H1 (cell line): ENCODE data around the gene DOP1B. TPM values are rescaled to one million over a fixed set of nuclear protein-coding genes. Genes with fewer than 3 reads are reported as not detected.

Experiments used
- CTCF ChIA-PET: fragments of 300-600 bp; sonication (Branson Sonifier 250); formaldehyde crosslinking; loops from one replicate; lab custom pipeline; 2021; ENCODE audit not compliant: partially characterized antibody; lab: Charles Lee
- POLR2A ChIA-PET: fragments of 300-600 bp; sonication (Branson Sonifier 250); formaldehyde crosslinking; loops from one replicate; lab custom pipeline; 2021; ENCODE audit warnings: inconsistent platforms; ENCODE audit not compliant: partially characterized antibody; lab: Charles Lee
- DNase-seq, 2 experiments: peaks; one replicate each; pipeline versions ENCODE4 v3.0.0 to v3.0.0-alpha.2; 2010 to 2022; ENCODE audit warnings: low spot score in 2 of 2, low read depth in 1 of 2, mixed read lengths in 1 of 2
- FAIRE-seq: peaks from 2 replicates; lab custom pipeline; 2011; peaks lifted over from hg19 to GRCh38; lab: Jason Lieb, UNC
- H2AFZ ChIP-seq: 2 replicates; pipeline ENCODE4 v1.8.1; 2012; ENCODE audit warnings: low read length, inconsistent platforms
- H2AK5ac ChIP-seq: 2 replicates; pipeline ENCODE4 v1.6.1; 2013; ENCODE audit warnings: low read depth, low read length
- H2BK120ac ChIP-seq: replicated peaks from 2 replicates; pipeline ENCODE3; 2013; ENCODE audit warnings: low read depth, low read length, inconsistent platforms
- H2BK12ac ChIP-seq: 2 replicates; pipeline ENCODE4 v1.6.1; 2013; ENCODE audit warnings: low read depth, low read length
- H2BK15ac ChIP-seq: 2 replicates; pipeline ENCODE4 v1.6.1; 2013; ENCODE audit warnings: low read length
- H2BK20ac ChIP-seq: 2 replicates; pipeline ENCODE4 v1.6.1; 2013; ENCODE audit warnings: low read length
- H2BK5ac ChIP-seq: 2 replicates; pipeline ENCODE4 v1.6.1; 2013; ENCODE audit warnings: low read depth, low read length
- H3K14ac ChIP-seq: 2 replicates; pipeline ENCODE4 v1.6.1; 2013; ENCODE audit warnings: inconsistent platforms; ENCODE audit not compliant: insufficient read length
- H3K18ac ChIP-seq: 2 replicates; pipeline ENCODE4 v1.6.1; 2013; ENCODE audit warnings: low read length; ENCODE audit errors: extremely low read depth
- H3K23ac ChIP-seq: 2 replicates; pipeline ENCODE4 v1.6.1; 2013; ENCODE audit warnings: inconsistent platforms; ENCODE audit not compliant: insufficient read length
- H3K23me2 ChIP-seq: 2 replicates; pipeline ENCODE4 v1.6.1; 2013; ENCODE audit warnings: low read depth, low read length
- H3K27ac ChIP-seq: 2 replicates; pipeline ENCODE4 v1.6.1; 2011; ENCODE audit warnings: low read depth, low read length, inconsistent platforms
- H3K27me3 ChIP-seq, 4 experiments: replicated peaks in 1 of 4; 1 replicate in 1 of 4; 2 replicates in 3 of 4; pipeline versions ENCODE4 v1.6.1 to v1.8.1; 2011 to 2013; ENCODE audit warnings: low read length in 3 of 4, mild to moderate bottlenecking in 3 of 4, inconsistent platforms in 2 of 4, mixed read lengths in 2 of 4, moderate library complexity in 1 of 4; ENCODE audit not compliant: control insufficient read depth in 3 of 4, insufficient read depth in 3 of 4; ENCODE audit errors: extremely low read depth in 1 of 4
- H3K36me3 ChIP-seq, 4 experiments: 2 replicates each; pipeline versions ENCODE4 v1.6.1 to v1.8.1; 2011 to 2013; ENCODE audit warnings: mild to moderate bottlenecking in 4 of 4, low read length in 3 of 4, moderate library complexity in 2 of 4, control low read depth in 1 of 4, inconsistent platforms in 1 of 4; ENCODE audit not compliant: insufficient read depth in 4 of 4, control insufficient read depth in 2 of 4
- H3K4ac ChIP-seq: replicated peaks from 2 replicates; pipeline ENCODE3; 2013; ENCODE audit warnings: low read length, low read depth, mixed read lengths, inconsistent platforms; ENCODE audit not compliant: insufficient read length
- H3K4me1 ChIP-seq, 4 experiments: replicated peaks in 1 of 4; 1 replicate in 1 of 4; 2 replicates in 3 of 4; pipeline versions ENCODE4 v1.6.1 to v1.8.1; 2011 to 2013; ENCODE audit warnings: low read length in 3 of 4, inconsistent platforms in 2 of 4, mixed read lengths in 1 of 4; ENCODE audit not compliant: insufficient read depth in 4 of 4, control insufficient read depth in 3 of 4
- H3K4me2 ChIP-seq, 2 experiments: 2 replicates each; pipeline versions ENCODE4 v1.6.1 to v1.8.1; 2011 to 2013; ENCODE audit warnings: low read depth in 2 of 2, low read length in 2 of 2, control low read depth in 1 of 2, inconsistent platforms in 1 of 2, mild to moderate bottlenecking in 1 of 2; ENCODE audit not compliant: insufficient read depth in 1 of 2
- H3K4me3 ChIP-seq, 4 experiments: fragments of 200-600, 300-600 bp in 1 of 4; sonication (generic), shearing (Covaris generic), sonication (Bioruptor Twin) in 1 of 4; 2 replicates each; pipeline versions ENCODE4 v1.5.1 to v1.8.1; 2011 to 2016; ENCODE audit warnings: low read length in 4 of 4, low read depth in 3 of 4, control low read depth in 2 of 4, inconsistent platforms in 2 of 4, mild to moderate bottlenecking in 2 of 4, mixed read lengths in 1 of 4, moderate library complexity in 1 of 4; ENCODE audit not compliant: insufficient read depth in 2 of 4; ENCODE audit errors: extremely low read depth in 1 of 4
- H3K56ac ChIP-seq: replicated peaks from 2 replicates; pipeline ENCODE3; 2013; ENCODE audit warnings: low read depth, mild to moderate bottlenecking, mixed read lengths, low read length, inconsistent platforms; ENCODE audit not compliant: insufficient read length
- H3K79me1 ChIP-seq: 2 replicates; pipeline ENCODE4 v1.6.1; 2013; ENCODE audit warnings: low read depth, low read length, control low read depth
- H3K79me2 ChIP-seq, 2 experiments: 2 replicates each; pipeline versions ENCODE4 v1.6.1 to v1.8.1; 2012 to 2013; ENCODE audit warnings: low read length in 2 of 2, mild to moderate bottlenecking in 2 of 2, inconsistent platforms in 1 of 2; ENCODE audit not compliant: insufficient read depth in 2 of 2, control insufficient read depth in 1 of 2
- H3K9ac ChIP-seq, 4 experiments: replicated peaks in 1 of 4; 1 replicate in 1 of 4; 2 replicates in 3 of 4; pipeline versions ENCODE4 v1.6.1 to v1.8.1; 2011 to 2013; ENCODE audit warnings: low read depth in 3 of 4, low read length in 3 of 4, control low read depth in 2 of 4, mild to moderate bottlenecking in 2 of 4, moderate library complexity in 2 of 4, inconsistent platforms in 1 of 4; ENCODE audit errors: extremely low read depth in 1 of 4
- H3K9me3 ChIP-seq, 2 experiments: 2 replicates each; pipeline versions ENCODE4 v1.6.1 to v1.8.1; 2012 to 2013; ENCODE audit warnings: mild to moderate bottlenecking in 2 of 2, moderate library complexity in 2 of 2, control low read depth in 1 of 2, inconsistent platforms in 1 of 2, low read depth in 1 of 2, low read length in 1 of 2, mixed read lengths in 1 of 2; ENCODE audit not compliant: insufficient read depth in 2 of 2
- H4K20me1 ChIP-seq, 2 experiments: replicated peaks in 1 of 2; 2 replicates each; pipeline versions ENCODE3 to v1.8.1; 2011 to 2013; ENCODE audit warnings: inconsistent platforms in 2 of 2, low read length in 2 of 2, mild to moderate bottlenecking in 1 of 2; ENCODE audit not compliant: insufficient read depth in 2 of 2, control insufficient read depth in 1 of 2
- H4K5ac ChIP-seq: 2 replicates; pipeline ENCODE4 v1.6.1; 2013; ENCODE audit warnings: low read length, low read depth, mixed read lengths, inconsistent platforms; ENCODE audit not compliant: insufficient read length
- H4K8ac ChIP-seq: 2 replicates; pipeline ENCODE4 v1.8.0; 2013; ENCODE audit warnings: mild to moderate bottlenecking, moderate library complexity, low read length, inconsistent platforms; ENCODE audit not compliant: insufficient read depth; ENCODE audit errors: extremely low read depth
- H4K91ac ChIP-seq: replicated peaks from 2 replicates; pipeline ENCODE3; 2013; ENCODE audit warnings: low read length, mixed read lengths, inconsistent platforms; ENCODE audit not compliant: insufficient read length
- BRCA1 ChIP-seq: IDR thresholded peaks from 2 replicates; pipeline ENCODE4 v1.6.1; 2012; ENCODE audit warnings: low read depth, low read length, improper control_type of control experiment
- CHD2 ChIP-seq: IDR thresholded peaks from 2 replicates; pipeline ENCODE4 v1.6.1; 2012; ENCODE audit warnings: low read length, improper control_type of control experiment
- FOSL1 ChIP-seq: IDR thresholded peaks from 2 replicates; pipeline ENCODE4 v1.6.1; 2011; ENCODE audit warnings: mild to moderate bottlenecking, low read depth, low read length, moderate library complexity; ENCODE audit not compliant: insufficient read depth
- JUN ChIP-seq: IDR thresholded peaks from 2 replicates; pipeline ENCODE4 v1.6.1; 2011; ENCODE audit warnings: low read depth, mild to moderate bottlenecking, improper control_type of control experiment, low read length
- KDM4A ChIP-seq: IDR thresholded peaks from one replicate; pipeline ENCODE4 v1.7.1; 2012; ENCODE audit warnings: low read depth, mild to moderate bottlenecking, moderate library complexity, low read length, inconsistent platforms; ENCODE audit not compliant: severe bottlenecking
- KDM5A ChIP-seq: fragments of 200-600 bp; IDR thresholded peaks from 2 replicates; pipeline ENCODE4 v1.7.1; 2012; ENCODE audit warnings: mild to moderate bottlenecking, low read length, inconsistent platforms, mixed read lengths
- POLR2A ChIP-seq, 2 experiments: IDR thresholded peaks; 1 replicate in 1 of 2; 2 replicates in 1 of 2; pipeline ENCODE4 v1.6.1; 2011; ENCODE audit warnings: low read depth in 2 of 2, low read length in 2 of 2, mild to moderate bottlenecking in 2 of 2; ENCODE audit errors: control extremely low read depth in 1 of 2
- POU5F1 ChIP-seq: IDR thresholded peaks from 2 replicates; pipeline ENCODE4 v1.6.1; 2011; ENCODE audit warnings: low read depth, mild to moderate bottlenecking, low read length, moderate library complexity
- RAD21 ChIP-seq, 2 experiments: IDR thresholded peaks in 1 of 2; conservative IDR thresholded peaks in 1 of 2; 2 replicates each; pipeline ENCODE4 v1.6.1; 2011; ENCODE audit warnings: low read depth in 2 of 2, low read length in 2 of 2, improper control_type of control experiment in 1 of 2, inconsistent platforms in 1 of 2, mild to moderate bottlenecking in 1 of 2, moderate library complexity in 1 of 2
- TBP ChIP-seq: IDR thresholded peaks from 2 replicates; pipeline ENCODE4 v1.6.1; 2011; ENCODE audit warnings: low read depth, low read length, improper control_type of control experiment
- WGBS, 2 experiments: shearing (Covaris generic) in 1 of 2; methylation state at CpG; one replicate each; pipeline versions ENCODE4 v1.1.6 to v1.1.7; 2013 to 2015; ENCODE audit warnings: low lambda C conversion rate in 2 of 2, mixed read lengths in 2 of 2, inconsistent platforms in 1 of 2, low coverage in 1 of 2, missing lambda C conversion rate in 1 of 2; ENCODE audit not compliant: insufficient replicate concordance in 2 of 2, insufficient coverage in 1 of 2, insufficient read length in 1 of 2; ENCODE audit errors: extremely low coverage in 1 of 2, missing lambda C conversion rate in 1 of 2; 5-methylcytosine and 5-hydroxymethylcytosine counted together
- polyA plus RNA-seq, 7 experiments: library from polyadenylated mRNA; depleted of rRNA in 3 of 7; stranded (reverse) in 5 of 7; unstranded in 2 of 7; fragments of >200 nt in 5 of 7; fragments of 200-250 nt in 2 of 7; gene quantifications; 1 replicate in 5 of 7; 2 replicates in 1 of 7; 4 replicates in 1 of 7; pipeline versions ENCODE4 v1.2.1 to v1.2.3, GENCODE V29; 2011 to 2013; ENCODE audit warnings: missing spikeins in 2 of 7, mixed read lengths in 2 of 7
- total RNA-seq: library from RNA; stranded (reverse); fragmentation: NEBNext Ultra II Directional; extraction: Animal tissue kit (Norgen Biotek cat#: 25700); gene quantifications from 2 replicates; pipeline ENCODE4 v1.2.1, GENCODE V29; 2021
- TF ChIP-seq, protein P1 (sequence below): IDR thresholded peaks from 2 replicates; pipeline ENCODE4 v1.6.1; 2011; ENCODE audit warnings: low read length, improper control_type of control experiment
- TF ChIP-seq, protein P2 (sequence below): IDR thresholded peaks from 2 replicates; pipeline ENCODE4 v1.6.1; 2012; ENCODE audit warnings: low read length, inconsistent platforms

The DOP1B gene
- total and polyA plus RNA-seq, 2 of the 8 experiments (the other 6 are each of a cell fraction or from before 2014, with no cell fraction given): 2.8 to 9.9 TPM

DNA sequence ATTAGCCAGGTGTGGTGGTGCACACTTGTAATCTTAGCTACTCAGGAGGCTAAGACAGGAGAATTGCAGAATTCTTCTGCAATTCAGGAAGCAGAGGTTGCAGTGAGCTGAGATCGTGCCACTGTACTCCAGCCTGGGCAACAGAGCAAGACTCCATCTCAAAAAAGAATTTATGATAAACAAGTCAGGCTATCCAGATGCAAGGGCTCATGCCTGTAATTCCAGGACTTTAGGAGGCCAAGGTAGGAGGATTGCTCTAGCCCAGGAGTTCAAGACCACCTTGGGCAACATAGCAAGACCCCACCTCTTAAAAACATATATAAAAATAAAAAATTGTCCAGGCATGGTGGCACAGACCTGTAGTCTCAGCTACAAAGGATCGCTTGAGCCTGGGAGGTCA lies 32.2 kb upstream of the DOP1B start:
- Histone ChIP-seq H3K79me2 (no peaks in the 10 kb centered on the region), H4K91ac (no peak overlapping the region), H3K79me1 (no peaks in the 10 kb centered on the region), H4K5ac (no peak overlapping the region), H3K14ac (no peak overlapping the region), H3K9ac (no peak overlapping the region), H3K23ac (no peak overlapping the region), H2BK5ac (no peak overlapping the region), H3K4me3 (no peak overlapping the region), H2BK12ac (no peak overlapping the region), H2BK120ac (no peak overlapping the region), H3K27ac (no peak overlapping the region), H3K56ac (no peak overlapping the region), H2BK20ac (no peak overlapping the region), H3K23me2 (no peaks in the 10 kb centered on the region), H4K8ac (no peak overlapping the region), H3K9me3 (no peaks in the 10 kb centered on the region), H2AFZ (no peak overlapping the region), H3K27me3 (no peaks in the 10 kb centered on the region), H2AK5ac (no peak overlapping the region), H4K20me1 (no peaks in the 10 kb centered on the region), H2BK15ac (no peak overlapping the region), H3K4me2 (no peak overlapping the region), H3K4ac (no peak overlapping the region), H3K36me3 (no peaks in the 10 kb centered on the region), H3K18ac (no peak overlapping the region), H3K4me1 (peaks cover 0 to 3% (median 0%) of the 10 kb centered on the region in 4 experiments; a peak in 2 of 7 replicates)
- ChIA-PET CTCF (interaction anchor here (1.0 to 5.2 kb wide), 15 partner anchors 10 to 281 kb away, joined by 3 to 25 read pairs (median 5); partner anchors contain the start of genes CBR3 and MORC3), POLR2A (interaction anchor here (1.6 kb wide), 1 partner anchor 20 kb away, joined by 3 read pairs; no protein-coding TSS in a partner anchor)
- 87% methylated on average over 2 of the region's 2 CpGs; no CpG with 5 or more reads in 1 of the 2 experiments for WGBS, 2 experiments
- DNase-seq (no peak), FAIRE-seq (no peak)
- no peak for TF ChIP-seq KDM5A
- TF ChIP-seq FOSL1: no peak
- TF ChIP-seq BRCA1: no peak
- no peak for TF ChIP-seq TBP
- TF ChIP-seq POLR2A (IDR thresholded peaks at IDR 0.05; ENCODE audit: control extremely low read depth in 1 of 2, low read depth in 2 of 2, low read length in 2 of 2): no peak
- TF ChIP-seq POU5F1: no peak
- TF ChIP-seq JUN: no peak
- no peak for TF ChIP-seq KDM4A
- TF ChIP-seq CHD2: no peak
- TF ChIP-seq, protein P1, sequence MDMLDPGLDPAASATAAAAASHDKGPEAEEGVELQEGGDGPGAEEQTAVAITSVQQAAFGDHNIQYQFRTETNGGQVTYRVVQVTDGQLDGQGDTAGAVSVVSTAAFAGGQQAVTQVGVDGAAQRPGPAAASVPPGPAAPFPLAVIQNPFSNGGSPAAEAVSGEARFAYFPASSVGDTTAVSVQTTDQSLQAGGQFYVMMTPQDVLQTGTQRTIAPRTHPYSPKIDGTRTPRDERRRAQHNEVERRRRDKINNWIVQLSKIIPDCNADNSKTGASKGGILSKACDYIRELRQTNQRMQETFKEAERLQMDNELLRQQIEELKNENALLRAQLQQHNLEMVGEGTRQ: no peak
- TF ChIP-seq, protein P2, sequence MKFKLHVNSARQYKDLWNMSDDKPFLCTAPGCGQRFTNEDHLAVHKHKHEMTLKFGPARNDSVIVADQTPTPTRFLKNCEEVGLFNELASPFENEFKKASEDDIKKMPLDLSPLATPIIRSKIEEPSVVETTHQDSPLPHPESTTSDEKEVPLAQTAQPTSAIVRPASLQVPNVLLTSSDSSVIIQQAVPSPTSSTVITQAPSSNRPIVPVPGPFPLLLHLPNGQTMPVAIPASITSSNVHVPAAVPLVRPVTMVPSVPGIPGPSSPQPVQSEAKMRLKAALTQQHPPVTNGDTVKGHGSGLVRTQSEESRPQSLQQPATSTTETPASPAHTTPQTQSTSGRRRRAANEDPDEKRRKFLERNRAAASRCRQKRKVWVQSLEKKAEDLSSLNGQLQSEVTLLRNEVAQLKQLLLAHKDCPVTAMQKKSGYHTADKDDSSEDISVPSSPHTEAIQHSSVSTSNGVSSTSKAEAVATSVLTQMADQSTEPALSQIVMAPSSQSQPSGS: no peak
- no peak for TF ChIP-seq RAD21 (IDR thresholded peaks at IDR 0.05 in 1 of 2, conservative IDR thresholded peaks at IDR 0.05 in 1 of 2; ENCODE audit: low read depth in 2 of 2, low read length in 2 of 2)
